ENCODE measurements around the gene CHAT.

GRCh38 chr10:49709934-49710333 is 96.1 kb downstream of the CHAT start:
- TF ChIP-seq CTCF (IDR thresholded peaks at IDR 0.05): no peak
- TF ChIP-seq EZH2phosphoT487 (IDR thresholded peaks at IDR 0.05): no peak
